RWPE1 (cell line): Measurements from ENCODE around the gene TEKT5.

Experiments
- CTCF ChIA-PET: fragments of 350-600 bp; sonication (Branson Sonifier 250); formaldehyde crosslinking; extraction: SDS; loops from one replicate; lab custom pipeline; 2021; lab: Yijun Ruan, JAX
- POLR2A ChIA-PET: fragments of 400-600 bp; formaldehyde crosslinking; extraction: SDS; loops from one replicate; lab custom pipeline; 2020; ENCODE audit warnings: antibody characterized with exemption; ENCODE audit not compliant: low non-redundant PET; lab: Yijun Ruan, JAX
- DNase-seq: peaks from one replicate; pipeline ENCODE4 v3.0.0; 2012; ENCODE audit warnings: low spot score
- H3K27ac ChIP-seq: fragments of 450-650 bp; 2 replicates; pipeline ENCODE4 v1.5.1; 2017
- CTCF ChIP-seq: fragments of 450-650 bp; conservative IDR thresholded peaks from 2 replicates; pipeline ENCODE4 v1.5.1; 2017; ENCODE audit warnings: low read depth, mild to moderate bottlenecking

Gene TEKT5

DNA sequence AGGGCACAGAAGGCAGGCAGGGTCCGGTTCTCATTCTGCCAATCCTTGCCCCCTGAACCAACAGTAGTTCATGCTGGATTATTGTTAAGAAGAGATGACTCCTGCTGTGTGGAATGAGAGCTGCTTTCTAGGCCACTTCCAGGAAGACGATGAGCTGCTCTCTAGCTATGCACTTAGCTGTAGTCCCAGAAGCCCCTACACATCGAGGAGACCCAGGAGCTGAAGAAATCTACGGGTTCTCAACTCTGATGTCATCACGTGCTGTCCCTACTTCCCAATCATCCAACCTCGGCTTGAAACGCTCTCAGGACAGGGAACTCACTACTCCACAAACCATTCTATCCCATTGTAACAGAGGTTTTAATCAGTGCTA, 85.3 kb downstream of the TEKT5 start:
- ChIA-PET POLR2A (interaction anchor here (0.6 kb wide), 2 partner anchors 18 to 1545 kb away, joined by 3 to 4 read pairs; no protein-coding TSS in a partner anchor), CTCF (interaction anchor here (0.6 kb wide), 2 partner anchors 29 to 1708 kb away, joined by 4 read pairs; partner anchors contain the start of gene EMP2)
- no peak overlapping the region for H3K27ac ChIP-seq
- no peak for TF ChIP-seq CTCF
- no peak for DNase-seq

- no peak for TF ChIP-seq CTCF
- CTCF ChIA-PET, result interaction anchor here (0.6 kb wide), 3 partner anchors 28 to 1707 kb away, joined by 3 to 4 read pairs (median 4); partner anchors contain the start of gene EMP2
- DNase-seq, result no peak
- no peak overlapping the region for H3K27ac ChIP-seq
- POLR2A ChIA-PET, result interaction anchor here (0.6 kb wide), 1 partner anchor 17 kb away, joined by 4 read pairs; no protein-coding TSS in a partner anchor
Measured at GRCh38 chr16:10608687-10609401, 85.9 kb downstream of the TEKT5 start.

GRCh38 chr16:10607157-10607556, 87.6 kb downstream of the TEKT5 start:
- no peak overlapping the region for H3K27ac ChIP-seq
- no peak for DNase-seq
- ChIA-PET CTCF (interaction anchor here (0.7 to 1.1 kb wide), 2 partner anchors 21 to 92 kb away, joined by 3 to 4 read pairs; no protein-coding TSS in a partner anchor), POLR2A (no interaction called here)
- TF ChIP-seq CTCF, result no peak

DNA sequence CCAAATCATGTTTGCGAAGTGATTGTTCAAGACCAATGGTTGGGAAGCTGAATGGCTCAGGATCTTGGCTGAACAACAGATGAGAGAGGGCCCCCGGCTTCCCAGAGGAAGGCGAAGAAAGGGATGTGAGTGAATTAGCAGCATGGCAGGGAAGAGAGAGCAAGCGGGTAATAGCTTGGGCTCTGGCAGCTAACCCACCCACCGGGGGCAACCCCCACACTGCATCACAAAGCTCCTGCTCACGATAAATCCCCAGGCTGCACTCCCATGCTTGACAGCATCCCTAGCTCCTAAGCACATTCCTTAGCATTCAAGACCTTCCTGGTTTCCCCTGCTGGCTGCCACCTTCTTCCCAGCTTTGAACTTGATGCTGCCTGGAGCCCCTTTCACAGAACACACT, 88.1 kb downstream of the TEKT5 start:
- H3K27ac ChIP-seq, result no peak overlapping the region
- ChIA-PET POLR2A (no interaction called here), CTCF (interaction anchor here (0.7 kb wide), 1 partner anchor 92 kb away, joined by 3 read pairs; no protein-coding TSS in a partner anchor)
- no peak for TF ChIP-seq CTCF
- DNase-seq, result no peak

- no peak for DNase-seq
- CTCF ChIA-PET, result interaction anchor here (1.1 kb wide), 1 partner anchor 12 kb away, joined by 3 read pairs; no protein-coding TSS in a partner anchor
- no peak overlapping the region for H3K27ac ChIP-seq
- POLR2A ChIA-PET, result no interaction called here
- no peak for TF ChIP-seq CTCF
Measured at GRCh38 chr16:10605636-10606035, 89.1 kb downstream of the TEKT5 start.

DNA sequence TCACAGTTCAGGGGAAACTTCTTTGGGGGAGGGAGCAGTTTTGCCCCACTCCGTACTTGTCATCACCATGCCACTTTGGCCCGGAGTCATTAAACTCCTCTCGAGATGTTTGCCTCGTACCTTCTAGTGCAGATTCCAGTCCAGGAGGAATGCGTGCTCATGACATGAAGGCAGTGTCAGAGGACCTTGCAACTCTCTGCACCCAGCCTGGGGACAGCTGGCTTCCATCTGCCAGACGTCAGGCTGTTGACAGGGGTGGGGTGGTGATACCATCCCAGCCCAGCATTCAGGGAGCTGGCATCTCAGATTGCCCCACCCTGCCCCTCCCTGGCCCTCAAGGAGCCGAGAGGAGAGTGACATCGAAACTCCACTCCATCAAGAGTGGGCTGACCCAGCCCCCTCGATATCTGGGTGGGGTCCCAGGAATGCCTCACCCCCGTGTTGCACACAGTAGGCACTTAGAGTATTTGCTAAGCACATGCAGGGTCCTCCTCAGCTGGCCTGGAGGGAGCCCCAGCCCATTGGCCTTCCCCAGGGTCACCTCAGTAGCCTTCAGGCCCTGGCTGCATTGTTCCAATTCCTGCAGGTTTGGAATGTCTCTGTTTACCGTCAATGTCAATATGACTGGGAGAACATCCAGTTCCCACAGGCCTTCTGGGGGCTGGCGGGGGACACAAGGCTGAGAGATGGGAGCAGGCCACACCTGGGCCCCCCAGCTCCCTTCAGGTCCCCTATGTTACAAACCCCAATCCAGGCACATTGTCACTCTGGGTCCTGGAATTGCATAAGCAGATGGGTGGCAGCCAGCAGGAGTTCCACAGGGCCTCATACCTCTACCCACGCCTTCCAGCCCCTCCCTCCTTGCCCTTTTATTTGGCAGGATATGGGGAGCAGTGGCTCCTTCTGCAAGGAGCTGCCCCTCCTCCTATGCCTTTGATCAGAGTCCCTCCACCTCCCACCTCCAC, 93.0 kb downstream of the TEKT5 start:
- no peak for DNase-seq

More for the DNA sequence above, 93.0 kb downstream of the TEKT5 start:
- no peak for TF ChIP-seq CTCF
- ChIA-PET POLR2A (no interaction called here), CTCF (interaction anchor here (0.6 to 1.2 kb wide), 2 partner anchors 9 to 71 kb away, joined by 3 to 4 read pairs; no protein-coding TSS in a partner anchor)
- H3K27ac ChIP-seq, result peak overlapping the region; percentile 77
